ENCODE measurements around the gene IL6R.

GRCh38 chr1:154422521-154422920 lies 17.4 kb downstream of the IL6R start:
- TF ChIP-seq ARNTL (CRISPR knock-in tag; IDR thresholded peaks at IDR 0.05; ENCODE audit: borderline replicate concordance, low read depth) (no peak), BACH2 (CRISPR knock-in tag; IDR thresholded peaks at IDR 0.05; ENCODE audit: borderline replicate concordance) (no peak), SNAI2 (CRISPR knock-in tag; IDR thresholded peaks at IDR 0.05) (no peak), CREB5 (CRISPR knock-in tag; IDR thresholded peaks at IDR 0.05; ENCODE audit: low read depth) (no peak), ZFP3 (CRISPR knock-in tag; IDR thresholded peaks at IDR 0.05) (no peak), PATZ1 (CRISPR knock-in tag; IDR thresholded peaks at IDR 0.05; ENCODE audit: borderline replicate concordance) (no peak), ZC3H10 (CRISPR knock-in tag; IDR thresholded peaks at IDR 0.05) (no peak), RARB (CRISPR knock-in tag; IDR thresholded peaks at IDR 0.05) (no peak), TSHZ2 (CRISPR knock-in tag; IDR thresholded peaks at IDR 0.05) (no peak), ISL1 (CRISPR knock-in tag; IDR thresholded peaks at IDR 0.05) (no peak), PPARA (CRISPR knock-in tag; IDR thresholded peaks at IDR 0.05; ENCODE audit: borderline replicate concordance) (no peak), ZFP30 (CRISPR knock-in tag; IDR thresholded peaks at IDR 0.05) (no peak)

All from SK-N-SH treated with all-trans-retinoic acid at 6 μM for 48 hours (cell line).